ENCODE data around the gene CASQ1. TPM values are rescaled to one million over a fixed set of nuclear protein-coding genes. Genes with fewer than 3 reads are reported as not detected.

CASQ1 gene
- total and polyA plus RNA-seq, 9 donors = 182 to 1,024 (median 741) TPM

GRCh38 chr1:160194737-160195059, 4.3 kb downstream of the CASQ1 start:
- Histone ChIP-seq H3K4me3 (ENCODE audit: low read length) (no peak overlapping the region), H3K27ac (ENCODE audit: low read length) (no peak overlapping the region), H3K4me1 (ENCODE audit: control insufficient read depth, insufficient read depth, low read length) (peaks cover 24% of the 10 kb centered on the region), H3K36me3 (ENCODE audit: control insufficient read depth, insufficient read depth, low read length) (peaks cover 16% of the 10 kb centered on the region), H3K9me3 (replicated peaks; ENCODE audit: control insufficient read depth, low read depth, low read length) (no peaks in the 10 kb centered on the region), H3K27me3 (ENCODE audit: control insufficient read depth, insufficient read depth, low read length) (no peaks in the 10 kb centered on the region)
- no peak for DNase-seq
- 67% methylated on average over 1 of the region's 2 CpGs for WGBS (ENCODE audit: insufficient coverage)

GRCh38 chr1:160196143-160196542, 5.8 kb downstream of the CASQ1 start:
- no peaks in the 10 kb centered on the region for H3K27me3 ChIP-seq (ENCODE audit: control insufficient read depth, insufficient read depth, low read length)
- 80% methylated on average over 1 of the region's 4 CpGs for WGBS (ENCODE audit: insufficient coverage)
- peaks cover 25% of the 10 kb centered on the region for H3K36me3 ChIP-seq (ENCODE audit: control insufficient read depth, insufficient read depth, low read length)
- peaks cover 17% of the 10 kb centered on the region for H3K4me1 ChIP-seq (ENCODE audit: control insufficient read depth, insufficient read depth, low read length)
- H3K9me3 ChIP-seq (replicated peaks; ENCODE audit: control insufficient read depth, low read depth, low read length) = no peaks in the 10 kb centered on the region
- DNase-seq = no peak
- H3K27ac ChIP-seq (ENCODE audit: low read length) = no peak overlapping the region
- H3K4me3 ChIP-seq (ENCODE audit: low read length) = no peak overlapping the region

- no peaks in the 10 kb centered on the region for H3K27me3 ChIP-seq (ENCODE audit: control insufficient read depth, insufficient read depth, low read length)
- no peaks in the 10 kb centered on the region for H3K9me3 ChIP-seq (replicated peaks; ENCODE audit: control insufficient read depth, low read depth, low read length)
- H3K4me1 ChIP-seq (ENCODE audit: control insufficient read depth, insufficient read depth, low read length) = peaks cover 17% of the 10 kb centered on the region
- H3K36me3 ChIP-seq (ENCODE audit: control insufficient read depth, insufficient read depth, low read length) = peaks cover 27% of the 10 kb centered on the region
- WGBS (ENCODE audit: insufficient coverage) = 60% methylated on average over 1 of the region's 4 CpGs
- H3K4me3 ChIP-seq (ENCODE audit: low read length) = no peak overlapping the region
- no peak overlapping the region for H3K27ac ChIP-seq (ENCODE audit: low read length)
- DNase-seq = no peak
These were observed 6.9 kb downstream of the CASQ1 start for GRCh38 chr1:160197231-160197630.

GRCh38 chr1:160200786-160201185, 10.4 kb downstream of the CASQ1 start:
- peaks cover 13% of the 10 kb centered on the region for H3K4me1 ChIP-seq (ENCODE audit: control insufficient read depth, insufficient read depth, low read length)
- no peaks in the 10 kb centered on the region for H3K27me3 ChIP-seq (ENCODE audit: control insufficient read depth, insufficient read depth, low read length)
- H3K9me3 ChIP-seq (replicated peaks; ENCODE audit: control insufficient read depth, low read depth, low read length) = no peaks in the 10 kb centered on the region
- WGBS (ENCODE audit: insufficient coverage) = 100% methylated on average over 1 of the region's 4 CpGs
- H3K27ac ChIP-seq (ENCODE audit: low read length) = no peak overlapping the region
- no peak for DNase-seq
- H3K36me3 ChIP-seq (ENCODE audit: control insufficient read depth, insufficient read depth, low read length) = peaks cover 17% of the 10 kb centered on the region
- no peak overlapping the region for H3K4me3 ChIP-seq (ENCODE audit: low read length)

GRCh38 chr1:160204526-160205241, 14.3 kb downstream of the CASQ1 start:
- H3K4me1 ChIP-seq (ENCODE audit: control insufficient read depth, insufficient read depth, low read length) = peaks cover 48% of the 10 kb centered on the region

GRCh38 chr1:160205242-160206035, 15.1 kb downstream of the CASQ1 start, which contains the start of gene PEA15:
TSS of gene PEA15 (plus strand) at chr1:160205384. CDS start at chr1:160211545, 6,161 bp downstream.
- under 1% methylated on average over 62 of the region's 76 CpGs for WGBS (ENCODE audit: insufficient coverage)
- DNase-seq = peak; percentile 90
- no peaks in the 10 kb centered on the region for H3K27me3 ChIP-seq (ENCODE audit: control insufficient read depth, insufficient read depth, low read length)
- no peaks in the 10 kb centered on the region for H3K9me3 ChIP-seq (replicated peaks; ENCODE audit: control insufficient read depth, low read depth, low read length)
- H3K27ac ChIP-seq (ENCODE audit: low read length) = peak within 1 kb of the TSS; percentile 97
- peaks cover 56% of the 10 kb centered on the region for H3K4me1 ChIP-seq (ENCODE audit: control insufficient read depth, insufficient read depth, low read length)
- H3K36me3 ChIP-seq (ENCODE audit: control insufficient read depth, insufficient read depth, low read length) = peaks cover 38% of the 10 kb centered on the region
- H3K4me3 ChIP-seq (ENCODE audit: low read length) = peak within 1 kb of the TSS; percentile 99

More at GRCh38 chr1:160204526-160205241, 14.3 kb downstream of the CASQ1 start:
- peak overlapping the region; percentile 92 for H3K27ac ChIP-seq (ENCODE audit: low read length)
- no CpG with 5 or more reads among the region's 7 CpGs for WGBS (ENCODE audit: insufficient coverage)
- H3K4me3 ChIP-seq (ENCODE audit: low read length) = peak overlapping the region; percentile 34
- H3K9me3 ChIP-seq (replicated peaks; ENCODE audit: control insufficient read depth, low read depth, low read length) = no peaks in the 10 kb centered on the region
- H3K27me3 ChIP-seq (ENCODE audit: control insufficient read depth, insufficient read depth, low read length) = no peaks in the 10 kb centered on the region
- peaks cover 35% of the 10 kb centered on the region for H3K36me3 ChIP-seq (ENCODE audit: control insufficient read depth, insufficient read depth, low read length)
- peak; percentile 52 for DNase-seq

GRCh38 chr1:160206036-160206389, 15.6 kb downstream of the CASQ1 start:
- H3K9me3 ChIP-seq (replicated peaks; ENCODE audit: control insufficient read depth, low read depth, low read length) = no peaks in the 10 kb centered on the region
- WGBS (ENCODE audit: insufficient coverage) = no CpG with 5 or more reads among the region's 9 CpGs
- H3K27me3 ChIP-seq (ENCODE audit: control insufficient read depth, insufficient read depth, low read length) = no peaks in the 10 kb centered on the region
- peaks cover 38% of the 10 kb centered on the region for H3K36me3 ChIP-seq (ENCODE audit: control insufficient read depth, insufficient read depth, low read length)
- peaks cover 61% of the 10 kb centered on the region for H3K4me1 ChIP-seq (ENCODE audit: control insufficient read depth, insufficient read depth, low read length)
- peak overlapping the region; percentile 99 for H3K4me3 ChIP-seq (ENCODE audit: low read length)
- DNase-seq = peak; percentile 81
- peak overlapping the region; percentile 97 for H3K27ac ChIP-seq (ENCODE audit: low read length)

GRCh38 chr1:160206421-160207117, 16.2 kb downstream of the CASQ1 start:
- Histone ChIP-seq H3K9me3 (replicated peaks; ENCODE audit: control insufficient read depth, low read depth, low read length) (no peaks in the 10 kb centered on the region), H3K36me3 (ENCODE audit: control insufficient read depth, insufficient read depth, low read length) (peaks cover 42% of the 10 kb centered on the region), H3K4me1 (ENCODE audit: control insufficient read depth, insufficient read depth, low read length) (peaks cover 61% of the 10 kb centered on the region), H3K27ac (ENCODE audit: low read length) (peak overlapping the region; percentile 97), H3K27me3 (ENCODE audit: control insufficient read depth, insufficient read depth, low read length) (no peaks in the 10 kb centered on the region), H3K4me3 (ENCODE audit: low read length) (peak overlapping the region; percentile 99)
- WGBS (ENCODE audit: insufficient coverage) = 20% methylated on average over 4 of the region's 9 CpGs
- peak; percentile 37 for DNase-seq

- Histone ChIP-seq H3K27ac (ENCODE audit: low read length) (peak overlapping the region; percentile 83), H3K27me3 (ENCODE audit: control insufficient read depth, insufficient read depth, low read length) (no peaks in the 10 kb centered on the region), H3K4me1 (ENCODE audit: control insufficient read depth, insufficient read depth, low read length) (peaks cover 61% of the 10 kb centered on the region), H3K4me3 (ENCODE audit: low read length) (no peak overlapping the region), H3K9me3 (replicated peaks; ENCODE audit: control insufficient read depth, low read depth, low read length) (no peaks in the 10 kb centered on the region), H3K36me3 (ENCODE audit: control insufficient read depth, insufficient read depth, low read length) (peaks cover 44% of the 10 kb centered on the region)
- no peak for DNase-seq
- 60% methylated on average over 3 of the region's 4 CpGs for WGBS (ENCODE audit: insufficient coverage)
These were observed 16.8 kb downstream of the CASQ1 start for GRCh38 chr1:160207118-160207650.
